Fibroblast of pulmonary artery (primary cell): ENCODE measurements around the gene PIGQ.
A peak's percentile ranks its signal among the peaks of the same experiment; 100 is the strongest.

ENCODE experiments used
- DNase-seq: peaks from one replicate; pipeline ENCODE4 v3.0.0-alpha.2; 2010; ENCODE audit warnings: low read depth
- H3K4me3 ChIP-seq: replicated peaks from 2 replicates; pipeline ENCODE4 v1.5.1; 2011; ENCODE audit warnings: low read depth, mild to moderate bottlenecking, control low read depth, low read length, moderate library complexity
- TF ChIP-seq, protein P1 (sequence below): IDR thresholded peaks from 2 replicates; pipeline ENCODE4 v1.5.1; 2011; ENCODE audit warnings: mild to moderate bottlenecking, control low read depth, low read length, inconsistent platforms; ENCODE audit errors: missing control alignments

The PIGQ gene

DNA sequence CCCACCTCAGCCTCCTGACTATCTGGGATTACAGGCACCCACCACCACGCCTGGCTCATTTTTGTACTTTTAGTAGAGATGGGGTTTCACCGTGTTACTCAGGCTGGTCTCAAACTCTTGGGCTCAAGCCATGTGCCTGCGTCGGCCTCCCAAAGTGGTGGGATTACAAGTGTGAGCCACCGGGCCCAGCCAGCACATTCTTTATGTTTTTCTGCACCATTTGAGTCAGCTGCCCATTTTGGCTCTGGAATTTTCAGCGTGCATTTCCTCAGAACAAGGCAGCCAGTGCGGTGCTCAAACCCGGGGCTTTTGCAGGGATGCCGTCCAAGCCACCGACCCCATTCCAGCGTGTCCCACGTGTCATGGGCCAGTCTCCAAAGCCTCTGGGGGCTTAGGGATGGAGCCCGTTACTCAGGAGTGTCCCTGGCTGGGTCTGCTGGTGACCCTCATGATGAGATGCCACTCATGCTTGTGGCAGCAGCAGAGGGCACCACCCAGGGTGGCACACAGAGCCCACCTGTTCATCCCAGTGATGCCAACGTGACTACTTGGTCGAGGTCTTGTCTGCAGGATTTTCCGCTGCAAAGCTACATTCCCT, 16.4 kb downstream of the PIGQ start:
- DNase-seq: no peak
- H3K4me3 ChIP-seq: no peak overlapping the region
- TF ChIP-seq, protein P1, sequence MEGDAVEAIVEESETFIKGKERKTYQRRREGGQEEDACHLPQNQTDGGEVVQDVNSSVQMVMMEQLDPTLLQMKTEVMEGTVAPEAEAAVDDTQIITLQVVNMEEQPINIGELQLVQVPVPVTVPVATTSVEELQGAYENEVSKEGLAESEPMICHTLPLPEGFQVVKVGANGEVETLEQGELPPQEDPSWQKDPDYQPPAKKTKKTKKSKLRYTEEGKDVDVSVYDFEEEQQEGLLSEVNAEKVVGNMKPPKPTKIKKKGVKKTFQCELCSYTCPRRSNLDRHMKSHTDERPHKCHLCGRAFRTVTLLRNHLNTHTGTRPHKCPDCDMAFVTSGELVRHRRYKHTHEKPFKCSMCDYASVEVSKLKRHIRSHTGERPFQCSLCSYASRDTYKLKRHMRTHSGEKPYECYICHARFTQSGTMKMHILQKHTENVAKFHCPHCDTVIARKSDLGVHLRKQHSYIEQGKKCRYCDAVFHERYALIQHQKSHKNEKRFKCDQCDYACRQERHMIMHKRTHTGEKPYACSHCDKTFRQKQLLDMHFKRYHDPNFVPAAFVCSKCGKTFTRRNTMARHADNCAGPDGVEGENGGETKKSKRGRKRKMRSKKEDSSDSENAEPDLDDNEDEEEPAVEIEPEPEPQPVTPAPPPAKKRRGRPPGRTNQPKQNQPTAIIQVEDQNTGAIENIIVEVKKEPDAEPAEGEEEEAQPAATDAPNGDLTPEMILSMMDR: no peak

DNA sequence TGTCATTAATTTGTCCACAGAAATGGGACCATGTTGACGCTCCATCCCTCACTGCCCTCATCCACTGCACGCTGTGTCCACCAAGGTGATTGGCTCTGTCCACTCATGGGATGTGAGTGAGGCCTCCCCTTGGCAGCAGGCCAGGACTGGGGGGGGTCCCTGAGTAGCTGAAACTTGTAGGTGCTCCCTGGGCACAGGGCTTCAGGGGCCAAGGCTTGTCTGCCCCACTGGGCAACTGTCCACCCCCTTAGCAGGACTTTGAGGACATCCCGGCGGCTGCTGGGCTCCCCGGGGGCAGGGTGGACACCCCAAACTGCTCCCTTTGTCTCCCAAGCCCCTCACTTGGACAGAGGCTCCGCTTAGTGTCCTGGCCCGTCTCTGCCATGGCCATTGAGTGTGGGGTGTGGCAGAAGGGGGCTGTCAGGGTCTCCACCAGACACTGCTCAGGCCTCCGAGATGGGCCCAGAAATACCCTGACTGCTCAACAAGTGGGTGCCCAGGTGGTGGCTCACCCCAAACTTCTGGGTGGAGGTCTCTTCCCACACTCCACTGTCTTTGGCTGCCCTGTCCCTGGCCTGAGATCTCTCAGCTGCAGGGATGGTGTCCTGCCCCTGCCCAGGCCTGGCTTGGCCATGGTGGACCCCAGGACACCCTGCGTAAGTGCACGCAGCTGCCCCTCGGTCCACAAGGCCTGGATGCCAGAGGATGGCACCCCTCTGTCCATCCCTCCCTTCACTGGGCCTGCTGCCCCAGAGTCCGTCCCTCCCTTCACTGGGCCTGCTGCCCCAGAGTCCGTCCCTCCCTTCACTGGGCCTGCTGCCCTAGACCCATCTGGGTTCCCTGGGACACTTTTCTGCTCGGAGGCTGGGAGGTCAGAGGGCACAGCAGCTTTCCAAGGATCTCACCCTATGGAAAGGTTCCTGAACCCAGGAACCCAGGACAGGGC, 17.1 kb downstream of the PIGQ start:
- DNase-seq: no peak
- TF ChIP-seq, protein P1: no peak
- H3K4me3 ChIP-seq: no peak overlapping the region

DNA sequence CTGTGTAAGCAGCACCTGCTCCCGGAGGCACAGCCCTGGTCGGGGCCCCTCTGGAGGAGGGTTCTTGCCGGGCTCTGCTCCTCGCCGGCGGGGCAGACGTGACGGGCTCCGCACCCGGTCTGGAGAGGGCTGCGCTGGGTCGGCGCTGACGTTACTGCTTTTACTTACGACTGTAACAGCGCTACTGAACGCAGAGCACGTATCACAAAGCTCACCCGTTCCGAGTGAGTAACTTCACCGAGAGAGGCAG, 18.8 kb downstream of the PIGQ start:
- DNase-seq: peak; percentile 69
- H3K4me3 ChIP-seq: peak overlapping the region; percentile 83
- TF ChIP-seq, protein P1: no peak

DNA sequence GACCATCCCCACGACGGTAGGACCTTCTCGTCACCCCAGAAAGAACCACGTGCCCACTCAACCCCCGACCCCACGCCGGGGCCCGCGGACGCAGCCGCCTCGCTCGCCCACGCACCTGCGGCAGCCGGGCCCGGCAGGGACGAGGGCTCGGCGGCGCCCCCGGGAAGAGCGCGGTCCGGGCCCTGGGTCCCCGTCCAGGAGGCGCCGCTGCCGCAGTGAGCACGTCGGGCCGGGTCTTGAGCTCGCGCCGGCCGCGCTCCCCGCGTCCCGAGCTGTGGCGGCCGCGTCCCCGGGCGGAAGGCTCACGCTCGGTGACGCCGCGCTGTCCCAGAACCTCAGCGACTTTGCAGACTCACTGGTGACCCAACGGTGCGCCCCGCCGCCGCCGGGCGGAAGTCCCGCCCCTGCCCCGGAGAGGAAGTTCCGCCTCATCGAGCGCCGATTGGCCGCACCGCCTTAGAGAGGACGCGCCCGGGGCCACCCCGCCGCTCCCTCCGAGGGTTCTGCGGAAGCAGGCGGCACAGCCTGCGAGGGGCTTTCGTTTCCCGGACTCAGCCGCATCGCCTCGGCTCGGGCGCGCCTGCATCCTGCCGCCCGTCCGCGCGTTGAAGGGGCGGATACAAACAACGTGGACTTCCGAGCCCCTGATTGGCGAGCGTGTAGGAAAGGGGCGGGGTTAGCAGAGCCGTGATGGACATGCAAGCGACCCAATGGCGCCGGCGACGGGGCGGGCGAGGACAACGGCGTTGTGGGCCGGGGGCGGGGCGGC, 19.3 kb downstream of the PIGQ start:
- peak overlapping the region; percentile 83 for H3K4me3 ChIP-seq
- peak; percentile 96 for DNase-seq
- TF ChIP-seq, protein P1: no peak

DNA sequence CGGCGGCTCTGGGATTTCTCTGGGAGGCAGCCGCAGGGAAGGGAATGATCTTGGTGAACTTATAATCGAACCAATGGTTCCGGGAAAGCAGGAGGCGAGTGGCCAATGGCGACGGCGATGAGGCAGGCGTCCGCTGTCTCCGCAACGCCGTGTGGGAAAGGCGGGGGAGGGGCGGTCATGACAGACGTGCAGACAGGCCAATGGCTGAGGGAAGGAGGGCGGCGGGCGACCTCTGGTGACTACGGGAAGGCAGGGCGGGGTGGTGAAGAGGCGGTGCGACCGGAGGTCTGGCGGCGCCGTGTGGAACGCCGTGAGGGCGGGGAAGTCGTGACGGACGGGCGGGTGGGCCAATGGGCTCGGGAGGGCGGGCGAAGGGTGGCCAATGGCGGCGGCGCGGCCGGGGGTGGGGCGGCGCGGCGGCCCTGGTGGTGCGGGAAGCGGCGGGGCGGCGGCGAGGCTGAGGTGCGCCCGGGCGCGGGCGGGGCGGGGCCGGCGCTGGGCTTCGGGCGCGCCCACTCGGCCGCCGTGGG, 20.0 kb downstream of the PIGQ start, which contains the start of gene RAB40C:
TSS of gene RAB40C (plus strand) at position 409 of the 530 bp plus-strand sequence. CDS start 226 bp downstream, outside the sequence.
- TF ChIP-seq, protein P1: no peak
- DNase-seq: peak; percentile 99
- H3K4me3 ChIP-seq: peak within 1 kb of the TSS; percentile 83

DNA sequence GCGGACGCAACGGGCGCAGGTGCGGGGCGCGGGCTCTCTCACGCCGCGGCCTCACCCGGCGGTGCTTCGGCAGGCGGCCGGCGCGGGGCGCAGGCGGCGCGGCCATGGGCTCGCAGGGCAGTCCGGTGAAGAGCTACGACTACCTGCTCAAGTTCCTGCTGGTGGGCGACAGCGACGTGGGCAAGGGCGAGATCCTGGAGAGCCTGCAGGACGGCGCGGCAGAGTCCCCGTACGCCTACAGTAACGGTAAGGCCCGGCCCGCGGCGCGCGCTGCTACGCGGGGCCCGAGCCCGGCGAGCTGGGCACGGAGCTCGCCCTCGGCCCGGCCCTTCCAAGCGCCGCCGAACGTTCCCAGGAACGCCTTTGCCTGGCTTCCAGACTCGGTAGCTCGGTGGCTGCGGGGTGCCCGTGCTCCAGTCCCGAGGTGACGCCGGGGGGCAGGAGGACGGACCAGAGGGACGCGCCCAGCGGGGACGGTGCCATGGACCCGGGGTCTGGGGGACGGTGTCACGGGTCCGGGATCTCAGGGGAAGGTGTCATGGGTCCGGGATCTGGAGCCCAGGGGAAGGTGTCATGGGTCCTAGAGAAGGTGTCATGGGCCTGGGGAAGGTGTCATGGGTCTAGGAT, 20.5 kb downstream of the PIGQ start:
- DNase-seq: peak; percentile 46

More for the DNA sequence above, 20.5 kb downstream of the PIGQ start:
- H3K4me3 ChIP-seq: peak overlapping the region; percentile 79
- TF ChIP-seq, protein P1: no peak
